Right lobe of liver (tissue), 4 donors: Measurements from ENCODE around the gene NOP9.

ENCODE experiments used
- CTCF ChIP-seq, 4 donors: fragments of 200-600 bp in 3 of 4; fragments of 450-650 bp in 1 of 4; IDR thresholded peaks; one replicate each; pipeline versions ENCODE4 v1.5.1 to v1.8.0; 2016 to 2022; ENCODE audit warnings: antibody characterized with exemption in 4 of 4, mild to moderate bottlenecking in 2 of 4
- POLR2A ChIP-seq: fragments of 450-650 bp; IDR thresholded peaks from one replicate; pipeline ENCODE4 v1.6.1; 2017; ENCODE audit warnings: antibody characterized with exemption, mild to moderate bottlenecking
- donor health status: DM: no; HTN: no; CAD: no.
- donor health status: DM: no; HTN: no; CAD: no.
- donor health status: DM: no; HTN: yes; CAD: no.

GRCh38 chr14:24251880-24252288 lies 47.8 kb upstream of the NOP9 start:
- no peak for TF ChIP-seq CTCF (IDR thresholded peaks at IDR 0.05)
- no peak for TF ChIP-seq POLR2A
